GM18861 (cell line): Measurements from ENCODE around the gene TTC9B.
"Not testable (repeated sequence)": the region's sequence is repeated elsewhere in the genome, so short reads cannot be mapped to it uniquely, and the experiment has no call there.

Source experiments
- ATAC-seq: cut with Tn5 transposase; IDR thresholded peaks from one replicate; pipeline ENCODE4 v1.9.1; 2021; ENCODE audit not compliant: unreplicated experiment

Gene TTC9B

GRCh38 chr19:40233811-40234389 lies 15.7 kb upstream of the TTC9B start:
- no peak for ATAC-seq

- no peak for ATAC-seq
Observed at GRCh38 chr19:40232949-40233810, 15.0 kb upstream of the TTC9B start.

- ATAC-seq = no peak
Observed at GRCh38 chr19:40232479-40232878, 14.3 kb upstream of the TTC9B start.

- no peak for ATAC-seq
Observed at GRCh38 chr19:40231544-40232424, 13.6 kb upstream of the TTC9B start.

GRCh38 chr19:40231057-40231456 lies 12.9 kb upstream of the TTC9B start:
- no peak for ATAC-seq

GRCh38 chr19:40229926-40230417 lies 11.8 kb upstream of the TTC9B start:
- no peak for ATAC-seq

GRCh38 chr19:40229484-40229883 lies 11.3 kb upstream of the TTC9B start:
- no peak for ATAC-seq

GRCh38 chr19:40228863-40229262 lies 10.7 kb upstream of the TTC9B start:
- ATAC-seq = no peak

- no peak for ATAC-seq
Observed at GRCh38 chr19:40228346-40228745, 10.2 kb upstream of the TTC9B start.

- no peak for ATAC-seq
Observed at GRCh38 chr19:40225440-40226305, 7.5 kb upstream of the TTC9B start.

GRCh38 chr19:40224342-40225150 lies 6.4 kb upstream of the TTC9B start:
- ATAC-seq = no peak

- ATAC-seq = no peak
Observed at GRCh38 chr19:40223135-40223822, 5.1 kb upstream of the TTC9B start.

- no peak for ATAC-seq
Observed at GRCh38 chr19:40221858-40222619, 3.9 kb upstream of the TTC9B start.

GRCh38 chr19:40220674-40221073 lies 2.5 kb upstream of the TTC9B start:
- no peak for ATAC-seq

- ATAC-seq = no peak
Observed at GRCh38 chr19:40219721-40220276, 1.6 kb upstream of the TTC9B start.

- not testable (repeated sequence) for ATAC-seq
Observed at GRCh38 chr19:40219029-40219428, 845 bp upstream of the TTC9B start.

GRCh38 chr19:40217027-40217810 lies 965 bp downstream of the TTC9B start:
- no peak for ATAC-seq

- no peak for ATAC-seq
Observed at GRCh38 chr19:40216777-40217026, 1.5 kb downstream of the TTC9B start.
